ENCODE measurements around the gene GAB1.
"Not testable (repeated sequence)": the region's sequence is repeated elsewhere in the genome, so short reads cannot be mapped to it uniquely, and the experiment has no call there.

Gene GAB1

DNA sequence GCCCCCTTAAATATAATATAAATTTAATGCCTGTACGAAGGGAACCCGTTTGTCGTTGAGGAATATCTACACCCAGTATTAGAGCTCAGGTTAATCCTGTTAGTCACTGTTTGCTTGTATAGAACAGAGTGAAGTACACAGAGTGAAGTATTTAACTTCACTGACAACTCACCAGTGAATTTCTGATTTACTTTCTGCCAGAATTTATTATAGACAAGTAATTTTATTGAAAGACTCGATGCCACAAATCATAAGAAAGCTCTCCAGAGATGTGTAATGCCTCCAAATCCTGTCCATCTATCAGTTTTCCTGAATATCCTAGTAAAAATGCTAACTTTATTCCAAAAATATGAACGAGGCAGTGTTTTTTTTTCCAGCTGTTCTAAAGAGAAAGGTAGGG lies 1.6 kb downstream of the GAB1 start:
- no peak for DNase-seq (ENCODE audit: low read depth in 2 of 2)

DNA sequence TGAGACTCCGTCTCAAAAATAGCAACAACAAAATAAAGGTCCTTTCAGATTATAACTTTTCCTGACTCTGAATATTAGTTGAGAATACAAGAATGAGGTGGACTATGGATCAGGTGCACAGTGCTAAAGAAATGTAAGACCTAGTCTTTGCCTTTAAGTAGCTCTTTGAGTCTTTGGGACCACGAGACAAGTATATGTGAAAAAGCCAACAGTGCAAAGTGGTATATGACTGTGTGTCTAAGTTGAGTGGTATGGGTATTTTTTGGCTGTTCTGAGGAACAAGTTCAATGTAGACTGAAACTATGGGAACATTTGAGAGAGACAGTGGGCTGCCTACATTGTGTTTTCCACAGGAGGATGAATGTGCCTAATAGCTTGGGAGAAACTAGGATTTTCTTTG lies 2.8 kb downstream of the GAB1 start:
- no peak for DNase-seq (ENCODE audit: low read depth in 2 of 2)

DNA sequence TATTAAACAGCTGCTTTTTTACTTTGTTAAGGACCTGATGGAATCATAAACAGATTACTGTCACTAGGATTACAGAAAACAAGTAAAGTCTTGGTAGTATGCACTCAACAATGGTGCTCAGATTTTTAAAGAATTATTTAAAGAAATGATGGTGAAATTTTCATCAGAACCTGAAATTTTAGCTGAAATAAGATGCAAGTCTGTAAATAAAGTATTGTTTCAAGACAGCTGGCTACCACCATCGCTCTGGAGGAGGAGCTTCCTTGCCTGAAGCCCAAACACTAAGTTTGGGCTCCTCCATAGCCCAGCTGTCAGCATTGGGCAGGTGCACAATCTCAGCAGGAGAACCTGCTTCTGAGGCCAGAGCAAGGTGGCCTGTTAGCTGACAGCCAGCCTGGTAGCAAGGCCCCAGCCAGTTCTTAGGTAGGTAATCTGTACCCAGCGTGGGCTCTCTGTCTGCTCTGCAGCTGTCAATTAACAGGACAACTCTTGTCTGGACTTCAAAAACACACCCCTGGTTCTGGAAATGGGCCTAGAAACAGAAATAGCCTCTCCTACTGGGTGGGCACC lies 4.6 kb downstream of the GAB1 start:
- no peak for DNase-seq (ENCODE audit: low read depth in 2 of 2)

DNA sequence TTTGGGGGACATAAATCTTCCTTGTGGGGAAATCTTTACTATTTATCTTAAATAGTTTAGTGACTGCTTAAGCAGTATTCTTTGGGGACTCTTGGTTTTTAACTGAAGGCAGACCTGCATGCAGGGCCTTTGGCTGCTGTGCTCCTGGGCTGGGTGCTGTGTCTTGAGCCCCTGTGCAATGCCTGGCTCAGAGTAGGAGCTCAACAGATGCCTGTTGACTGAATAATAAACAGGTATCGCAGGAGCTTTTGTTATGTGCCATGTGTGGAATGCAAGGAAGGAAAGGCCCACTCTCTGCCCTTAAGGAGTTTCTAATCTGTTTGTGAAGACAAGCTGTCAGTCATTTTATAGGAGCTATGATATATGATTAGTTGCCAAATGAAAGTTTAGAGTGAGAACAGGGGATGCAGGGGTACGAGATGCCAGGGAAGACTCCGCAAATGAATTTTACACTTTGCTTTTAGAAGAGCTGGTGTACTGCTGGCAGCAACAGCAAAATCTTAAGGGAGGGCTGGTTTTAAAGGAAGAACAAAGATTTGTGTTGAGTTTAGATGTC lies 6.7 kb downstream of the GAB1 start:
- no peak for DNase-seq (ENCODE audit: low read depth in 2 of 2)

DNA sequence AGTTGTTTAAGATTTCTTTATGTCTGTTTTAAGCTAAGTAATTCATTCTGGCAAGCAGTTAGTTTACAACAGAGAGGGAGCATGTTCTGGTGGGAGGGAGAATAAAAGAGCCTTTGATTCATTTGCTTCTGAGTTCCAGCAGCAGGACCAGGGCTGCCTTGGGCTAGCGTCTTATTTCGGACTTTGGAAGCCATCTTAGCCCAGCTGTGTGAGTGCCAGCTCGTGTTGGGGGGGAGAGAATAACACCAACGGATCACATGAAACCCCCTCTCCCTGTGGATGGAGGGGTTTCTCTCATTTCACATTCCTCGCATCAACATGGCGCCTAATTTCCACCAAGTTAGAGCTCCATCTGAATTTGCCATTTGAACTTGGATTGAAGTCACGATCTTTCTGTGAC lies 7.4 kb downstream of the GAB1 start:
- no peak for DNase-seq (ENCODE audit: low read depth in 2 of 2)

DNA sequence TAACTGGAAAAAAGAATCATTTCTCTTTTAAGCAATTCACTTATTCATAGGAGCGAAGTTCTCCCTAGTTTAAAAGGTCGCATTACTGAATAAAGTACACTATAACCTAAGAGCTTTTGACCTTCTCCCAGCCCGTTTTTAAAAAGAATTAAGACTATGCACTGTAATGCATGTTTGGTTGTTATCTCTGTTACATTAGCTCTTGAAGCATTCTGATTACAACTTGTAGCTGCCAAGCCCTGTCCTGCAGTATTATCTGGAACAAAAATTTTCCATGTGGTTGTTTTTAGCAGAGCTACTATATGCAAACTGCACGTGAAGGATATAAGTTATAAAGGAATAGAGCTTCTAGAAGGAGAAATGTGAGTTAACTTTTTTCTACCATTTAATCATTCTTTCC lies 8.1 kb downstream of the GAB1 start:
- no peak for DNase-seq (ENCODE audit: low read depth in 2 of 2)

DNA sequence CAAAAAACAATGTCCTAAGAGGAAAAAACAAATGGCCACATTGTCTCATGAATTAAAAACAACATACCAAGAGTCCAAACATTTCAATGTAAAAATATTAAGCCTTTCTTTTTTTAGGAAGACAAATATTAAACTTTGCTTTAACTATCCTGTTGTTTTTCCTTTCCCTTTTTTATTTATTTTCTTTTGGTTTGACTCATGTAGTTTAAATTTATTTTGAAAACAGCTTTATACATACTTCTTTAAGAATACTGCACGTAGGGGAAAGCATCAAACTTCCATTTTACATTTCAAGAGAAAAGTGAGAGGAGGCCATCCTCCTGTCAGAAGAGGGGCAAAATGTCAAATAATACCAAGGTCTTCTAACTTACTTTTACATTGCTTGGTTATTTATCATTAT lies 8.7 kb downstream of the GAB1 start:
- no peak for DNase-seq (ENCODE audit: low read depth in 2 of 2)

DNA sequence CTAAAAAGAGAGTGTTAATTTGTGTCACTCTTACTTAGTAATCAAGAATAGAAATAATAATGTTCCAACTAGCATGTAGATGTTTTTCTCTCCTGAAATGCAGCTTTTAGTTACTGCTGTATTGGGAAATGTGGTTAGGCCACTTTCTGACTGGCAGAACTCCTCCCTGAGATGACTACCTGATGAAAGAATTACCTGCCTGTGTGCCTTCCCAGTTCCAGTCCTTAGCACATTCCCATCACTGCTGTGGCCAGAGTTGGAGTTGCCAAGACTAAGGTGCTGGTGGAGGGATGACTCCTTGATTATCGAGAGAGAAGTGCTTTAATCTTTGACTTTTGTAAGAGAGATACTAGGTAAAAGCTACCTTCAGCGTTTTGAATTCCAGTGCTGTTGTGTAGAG lies 9.5 kb downstream of the GAB1 start:
- DNase-seq (ENCODE audit: low read depth in 2 of 2), result no peak

DNA sequence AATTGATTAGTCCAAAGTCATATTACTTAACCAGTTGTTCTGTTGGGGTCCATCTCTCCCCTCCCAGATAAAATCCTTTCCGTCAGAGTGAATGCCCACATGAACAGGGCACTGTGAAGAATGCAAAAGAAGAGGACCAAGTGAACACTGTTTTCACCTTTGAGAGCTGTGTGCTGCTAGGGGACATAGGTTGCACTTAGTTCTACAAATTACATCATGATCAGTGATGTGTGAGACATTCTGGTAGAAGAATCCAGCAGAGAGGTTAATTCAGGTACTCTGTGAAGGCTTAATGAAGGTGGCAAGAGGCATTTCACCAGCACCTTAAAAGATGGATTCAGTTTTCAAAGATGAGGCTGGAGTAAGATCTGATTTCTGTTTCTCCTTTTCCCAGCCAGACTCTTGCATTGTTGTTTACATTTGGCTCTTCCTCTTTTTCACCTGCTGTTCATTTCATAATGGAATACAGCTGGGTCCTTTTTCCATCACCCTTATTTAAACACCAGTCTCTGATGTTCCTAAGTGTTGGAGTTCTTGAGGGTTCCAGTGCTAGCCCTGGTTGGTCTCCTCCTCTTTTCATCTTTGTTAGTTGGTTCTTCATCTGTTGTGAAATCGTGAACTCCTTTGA lies 10.9 kb downstream of the GAB1 start:
- DNase-seq (ENCODE audit: low read depth in 2 of 2), result no peak

DNA sequence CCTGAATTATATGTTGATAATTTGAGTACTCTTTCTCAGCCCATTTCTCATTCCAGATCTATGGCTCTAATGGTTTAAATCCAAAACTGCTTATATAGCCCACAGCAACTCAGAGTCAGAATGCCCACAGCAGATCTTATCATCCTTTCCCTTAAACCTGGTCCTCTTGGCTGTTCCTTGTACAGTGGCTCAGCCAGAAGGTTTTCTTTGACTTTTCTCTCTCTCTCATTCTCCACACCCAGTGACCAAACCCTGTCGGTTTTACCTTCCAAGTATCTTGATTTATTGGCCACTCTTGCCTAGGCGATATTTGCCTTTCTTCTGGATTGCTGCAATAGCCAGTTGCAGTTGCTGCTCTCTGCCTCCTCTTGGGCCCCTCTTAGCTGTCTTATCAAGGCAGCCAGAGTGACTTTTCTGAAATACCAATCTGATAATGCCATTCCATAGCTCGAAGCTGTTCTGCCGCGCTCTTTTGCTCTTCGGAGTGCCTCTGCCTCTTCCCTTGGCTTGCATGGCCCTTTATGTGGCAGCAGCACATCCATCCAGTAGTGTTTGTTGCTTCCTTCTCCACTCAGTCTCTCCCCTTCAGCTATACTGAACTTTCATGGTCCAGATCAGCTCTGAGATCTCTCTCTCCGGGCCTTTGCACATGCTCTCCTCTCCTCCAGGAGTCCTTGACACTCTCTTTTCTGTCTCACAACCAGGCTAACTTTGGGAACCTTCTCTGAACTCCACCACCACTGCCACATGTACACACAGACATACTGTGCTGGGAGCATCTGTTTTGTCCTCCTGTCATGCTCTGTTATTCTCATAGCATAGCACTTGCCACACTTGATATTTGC lies 11.8 kb downstream of the GAB1 start:
- no peak for DNase-seq (ENCODE audit: low read depth in 2 of 2)

DNA sequence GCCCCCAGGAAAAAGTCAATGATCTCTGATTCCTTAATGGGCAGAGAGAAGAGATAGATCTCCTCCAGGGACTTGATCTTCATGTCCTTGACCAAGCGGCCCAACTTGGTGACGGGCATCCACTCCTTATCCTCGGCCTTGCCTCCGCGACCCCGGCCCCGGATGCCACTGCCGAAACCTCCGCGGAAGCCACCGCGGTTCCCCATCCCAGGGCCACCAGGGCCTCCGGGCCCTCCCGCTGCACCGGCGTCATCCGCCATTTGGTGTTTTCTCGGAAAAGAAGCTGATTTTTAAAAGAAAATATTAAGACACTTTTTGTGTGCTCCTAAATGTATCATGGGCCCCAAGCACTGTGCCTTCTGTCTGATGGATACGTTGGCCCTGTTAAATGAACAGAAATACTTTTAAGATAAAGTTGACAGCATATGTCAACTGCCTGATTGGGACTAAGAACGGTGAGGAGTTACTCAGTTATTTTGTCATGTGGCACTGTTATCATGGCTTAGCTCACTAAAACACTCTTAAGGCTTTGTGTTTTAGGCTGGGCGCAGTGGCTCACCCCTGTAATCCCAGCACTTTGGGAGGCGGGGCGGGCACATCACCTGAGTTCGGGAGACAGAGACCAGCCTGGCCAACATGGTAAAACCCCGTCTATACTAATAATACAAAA lies 13.3 kb downstream of the GAB1 start:
- DNase-seq (ENCODE audit: low read depth in 2 of 2), result not testable (repeated sequence)

DNA sequence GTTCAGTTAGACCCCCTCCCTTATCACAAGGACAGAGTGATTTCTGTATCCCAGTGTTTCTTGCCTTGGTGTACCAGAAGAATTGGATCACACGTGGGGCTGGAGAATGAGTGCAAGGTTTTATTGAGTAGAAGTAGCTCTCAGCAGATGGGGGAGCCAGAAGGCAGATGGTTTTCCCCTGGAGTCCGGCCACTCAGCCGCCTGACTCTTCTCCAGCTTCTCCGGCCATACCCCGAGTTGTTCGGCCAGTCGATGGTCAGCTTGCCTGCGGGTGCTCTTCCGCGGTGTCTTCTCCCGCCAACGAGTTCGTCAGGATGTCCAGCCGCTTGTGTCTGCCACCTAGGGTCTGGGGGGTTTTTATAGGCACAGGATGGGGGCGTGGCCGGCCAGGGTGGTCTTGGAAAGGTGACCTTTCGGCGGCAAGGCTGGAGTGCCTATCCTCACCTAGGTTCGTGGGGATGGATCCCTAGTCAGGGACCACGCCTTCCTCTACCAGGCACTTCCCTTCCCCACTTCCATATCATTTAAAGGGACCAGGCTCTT lies 14.5 kb downstream of the GAB1 start:
- no peak for DNase-seq (ENCODE audit: low read depth in 2 of 2)

DNA sequence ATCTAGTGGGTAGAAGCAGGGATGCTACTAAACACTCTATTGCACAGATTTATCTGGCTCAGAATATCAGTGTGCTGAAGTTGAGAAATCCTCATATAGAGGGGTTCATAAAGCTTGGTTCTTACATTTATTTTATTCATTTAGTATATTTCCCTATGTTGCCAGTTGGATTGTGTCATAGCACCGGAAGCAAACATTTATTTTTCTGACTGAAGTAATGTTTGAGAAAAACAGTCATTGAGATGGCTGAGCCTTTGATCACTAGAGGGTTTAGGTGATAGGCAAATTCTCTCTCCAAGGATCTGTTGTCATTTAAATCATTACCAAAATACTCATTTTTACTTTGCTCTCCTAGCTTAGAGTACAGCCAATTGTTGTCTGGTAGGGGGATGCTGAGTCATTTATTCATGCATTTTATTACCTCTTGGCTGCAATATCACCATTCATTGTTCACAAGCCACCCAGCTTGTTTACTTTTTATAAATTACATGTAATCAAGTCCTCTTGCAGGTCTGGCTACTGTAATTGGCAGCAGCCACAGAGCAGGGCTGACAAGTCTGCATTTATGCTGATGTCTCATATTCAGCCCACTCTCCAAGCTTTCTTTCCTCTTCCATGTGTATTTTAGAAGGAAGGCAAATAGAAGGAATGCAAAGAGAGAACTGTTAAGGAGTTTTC lies 15.2 kb downstream of the GAB1 start:
- no peak for DNase-seq (ENCODE audit: low read depth in 2 of 2)

DNA sequence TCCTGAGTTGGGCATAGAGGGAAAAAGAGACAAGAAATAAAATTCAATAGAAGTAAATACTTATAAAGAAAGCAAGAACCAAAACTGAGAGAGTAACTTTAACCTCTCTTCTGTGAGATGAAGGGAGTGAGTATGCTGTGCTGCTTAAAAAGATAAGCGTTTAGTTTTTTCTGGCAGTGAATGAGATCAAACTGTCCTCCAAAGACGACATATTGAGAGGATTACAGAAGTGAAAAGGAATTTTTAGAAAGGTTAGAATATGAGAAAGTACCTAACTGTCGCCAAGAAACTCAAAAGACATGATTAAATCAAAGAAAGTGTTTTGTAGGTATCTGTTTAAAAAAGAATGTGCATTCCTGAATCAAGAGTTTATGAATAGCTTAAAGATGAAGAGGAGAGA lies 16.0 kb downstream of the GAB1 start:
- DNase-seq (ENCODE audit: low read depth in 2 of 2), result no peak

DNA sequence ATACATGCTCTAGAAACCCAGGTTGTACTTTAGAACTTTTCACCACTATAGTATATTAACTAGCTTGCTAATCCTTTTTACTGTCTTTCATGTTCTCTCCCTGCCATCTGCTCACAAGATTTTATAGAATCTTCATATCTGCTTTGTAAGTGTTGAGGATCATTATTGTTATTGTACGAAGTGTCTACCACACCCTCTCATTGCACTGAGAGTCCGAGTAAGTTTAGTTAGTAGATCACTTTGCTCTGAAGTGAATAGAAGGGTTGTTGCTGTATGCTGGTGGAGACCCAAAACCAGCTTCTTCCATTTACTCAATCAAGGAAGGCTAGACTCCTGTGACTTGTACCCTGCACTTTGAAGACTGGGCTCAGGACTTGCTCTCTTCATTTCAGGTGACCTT lies 17.1 kb downstream of the GAB1 start:
- no peak for DNase-seq (ENCODE audit: low read depth in 2 of 2)

DNA sequence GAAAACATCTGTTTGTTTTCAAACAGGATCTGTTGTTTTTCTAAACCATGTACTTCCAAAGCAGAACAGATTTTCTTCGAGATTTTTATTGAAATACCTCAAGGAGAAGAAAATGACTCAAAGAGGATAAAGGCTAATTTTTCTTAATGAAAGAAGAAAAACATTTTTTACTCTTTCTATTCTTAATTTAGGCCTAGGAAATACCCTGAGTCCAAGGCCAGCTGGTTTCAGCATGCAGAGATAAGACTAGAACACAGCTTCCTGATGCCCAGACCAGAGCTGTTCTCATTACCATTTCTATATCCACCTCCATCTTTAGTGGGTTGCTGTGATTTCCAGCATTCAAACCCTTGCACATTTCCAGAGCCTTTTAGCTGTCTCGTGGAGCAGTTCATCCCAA lies 18.3 kb downstream of the GAB1 start:
- DNase-seq (ENCODE audit: low read depth in 2 of 2), result no peak

DNA sequence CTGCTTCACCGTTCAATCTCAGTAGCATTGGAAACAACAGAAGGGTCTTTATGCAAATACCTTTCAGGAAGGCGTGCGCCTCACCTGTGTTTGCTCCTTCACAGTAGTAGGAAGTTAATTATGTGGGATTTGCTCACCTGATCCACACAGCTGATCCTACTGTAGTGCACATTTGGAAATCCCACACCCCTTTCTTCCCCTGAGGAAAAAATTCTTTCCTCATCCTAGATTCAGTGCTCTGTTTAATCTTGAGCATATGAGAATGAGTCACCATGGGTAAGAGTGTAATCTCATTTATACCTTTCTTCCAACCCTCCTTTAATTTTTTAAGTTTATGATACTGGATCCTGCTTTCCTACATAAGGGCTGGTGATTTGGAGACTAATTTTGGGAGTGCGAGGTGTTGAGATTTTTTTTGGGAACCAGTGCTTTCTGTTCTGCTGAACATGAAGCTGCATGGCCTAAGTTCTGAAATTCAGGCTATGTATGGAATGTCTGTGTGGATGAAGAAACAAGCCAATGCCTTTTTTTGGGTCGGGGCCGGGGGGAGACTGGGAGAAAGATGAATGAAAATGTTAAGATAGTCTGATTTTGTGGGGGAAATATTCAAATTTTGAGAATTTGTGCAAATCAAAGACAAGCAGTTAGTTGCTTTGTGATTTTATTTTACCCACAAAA lies 19.0 kb downstream of the GAB1 start:
- no peak for DNase-seq (ENCODE audit: low read depth in 2 of 2)

DNA sequence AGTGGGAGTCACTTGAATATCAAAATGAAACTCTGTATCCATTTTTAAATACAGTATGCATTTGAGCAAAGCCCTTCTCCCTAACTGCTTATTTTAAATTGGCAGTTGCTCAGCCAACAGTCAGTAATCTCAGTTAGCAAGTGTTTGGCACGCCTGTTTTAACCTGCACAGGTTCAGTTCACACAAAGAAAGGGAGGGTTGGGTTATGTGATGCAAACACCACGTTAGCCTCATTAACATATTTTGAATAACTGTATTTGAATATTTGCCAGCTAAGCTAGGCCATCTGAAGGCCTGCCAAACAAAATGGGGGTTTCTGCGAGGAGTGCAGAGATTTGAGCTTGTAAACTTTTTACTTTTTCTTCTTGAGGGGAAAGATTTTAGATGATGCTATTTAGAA lies 19.8 kb downstream of the GAB1 start:
- no peak for DNase-seq (ENCODE audit: low read depth in 2 of 2)

DNA sequence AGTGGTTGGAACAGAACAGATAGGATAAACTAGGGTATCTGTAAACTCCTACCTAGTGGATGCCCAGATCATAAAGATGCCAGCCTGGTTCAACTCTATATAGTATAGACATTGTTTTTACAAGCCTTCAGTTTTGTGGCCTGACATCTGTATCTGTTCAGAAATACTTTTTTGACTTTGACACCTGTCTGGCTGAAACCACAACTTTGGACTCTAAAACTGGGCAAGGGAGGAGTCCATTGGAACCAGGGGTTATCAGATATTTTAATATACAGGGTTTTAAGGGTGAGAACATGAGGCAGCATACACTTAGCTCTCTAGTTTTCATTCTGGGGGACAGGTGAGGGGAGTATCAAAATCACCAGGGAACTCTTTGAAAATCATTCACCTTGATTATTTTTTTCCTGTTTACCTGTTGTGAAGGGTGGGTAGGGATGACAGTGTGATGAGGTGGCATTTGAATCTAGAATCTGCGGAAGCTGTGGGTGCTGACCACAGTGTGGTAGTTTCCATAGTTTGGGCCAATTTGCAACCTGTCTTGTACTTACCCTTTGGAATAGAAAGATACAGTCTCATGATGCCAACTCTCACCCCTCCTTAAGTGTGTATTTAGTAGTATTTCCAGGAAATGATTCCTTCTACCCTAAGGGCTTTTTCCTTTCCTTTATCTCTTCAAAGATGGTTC lies 20.6 kb downstream of the GAB1 start:
- no peak for DNase-seq (ENCODE audit: low read depth in 2 of 2)

DNA sequence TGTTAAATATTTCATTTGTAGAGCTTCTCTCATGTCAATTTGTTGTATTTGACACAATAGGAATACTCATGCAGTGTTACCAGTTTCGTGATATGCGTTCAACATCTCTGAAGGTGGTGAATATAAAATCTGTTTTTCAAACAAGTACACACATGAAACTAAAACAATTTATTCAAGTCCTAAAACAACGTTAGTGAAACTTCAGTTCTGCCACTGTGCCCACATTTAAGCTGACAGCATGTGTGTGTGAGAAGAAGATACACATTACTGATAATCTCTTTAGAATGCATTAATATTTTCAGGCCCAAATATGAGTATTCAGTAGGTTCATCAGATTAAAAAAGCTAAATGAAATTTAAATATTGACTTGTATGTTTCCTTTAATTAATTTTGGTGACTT lies 21.7 kb downstream of the GAB1 start:
- no peak for DNase-seq (ENCODE audit: low read depth in 2 of 2)

Measured in stimulated activated CD4-positive, alpha-beta T cell treated with anti-CD3 and anti-CD28 coated beads, Interleukin-1b, Interleukin-23, amount 100 ng/mL, for 1 hour (primary cell).